ENCODE measurements around the gene CNGB1.

- no peak for TF ChIP-seq CTCF (IDR thresholded peaks at IDR 0.05 in 2 of 3, conservative IDR thresholded peaks at IDR 0.05 in 1 of 3; ENCODE audit: borderline replicate concordance in 1 of 3, insufficient read depth in 1 of 3, low read depth in 2 of 3, low read length in 2 of 3)
- TF ChIP-seq POLR2A (IDR thresholded peaks at IDR 0.05; ENCODE audit: borderline replicate concordance, extremely low read depth, insufficient read depth, insufficient read length): no peak
- TF ChIP-seq ATF3 (IDR thresholded peaks at IDR 0.05): no peak
- TF ChIP-seq REST (IDR thresholded peaks at IDR 0.05; ENCODE audit: low read depth): no peak
- no peak for TF ChIP-seq TCF7L2 (IDR thresholded peaks at IDR 0.05; ENCODE audit: borderline replicate concordance, extremely low read depth, insufficient read depth, insufficient read length)
- TF ChIP-seq SP1 (IDR thresholded peaks at IDR 0.05; ENCODE audit: low read depth): no peak
- no peak for TF ChIP-seq POLR2AphosphoS5 (IDR thresholded peaks at IDR 0.05; ENCODE audit: low read depth, low read length)
- TF ChIP-seq EZH2phosphoT487 (IDR thresholded peaks at IDR 0.05; ENCODE audit: borderline replicate concordance): no peak
- TF ChIP-seq EZH2 (IDR thresholded peaks at IDR 0.05): no peak
- no peak for TF ChIP-seq CBX3 (IDR thresholded peaks at IDR 0.05; ENCODE audit: low read depth)
- no peak for TF ChIP-seq SIN3A (IDR thresholded peaks at IDR 0.05; ENCODE audit: low read depth)
Measured at GRCh38 chr16:57937861-57938260, 33.1 kb downstream of the CNGB1 start.

Data from HCT116 (cell line).